H1 (cell line): ENCODE measurements around the gene STARD9. TPM values are rescaled to one million over a fixed set of nuclear protein-coding genes. Genes with fewer than 3 reads are reported as not detected.

Experiments used
- CTCF ChIA-PET: fragments of 300-600 bp; sonication (Branson Sonifier 250); formaldehyde crosslinking; loops from one replicate; lab custom pipeline; 2021; ENCODE audit not compliant: partially characterized antibody; lab: Charles Lee
- POLR2A ChIA-PET: fragments of 300-600 bp; sonication (Branson Sonifier 250); formaldehyde crosslinking; loops from one replicate; lab custom pipeline; 2021; ENCODE audit warnings: inconsistent platforms; ENCODE audit not compliant: partially characterized antibody; lab: Charles Lee
- DNase-seq, 2 experiments: peaks; one replicate each; pipeline versions ENCODE4 v3.0.0 to v3.0.0-alpha.2; 2010 to 2022; ENCODE audit warnings: low spot score in 2 of 2, low read depth in 1 of 2, mixed read lengths in 1 of 2
- FAIRE-seq: peaks from 2 replicates; lab custom pipeline; 2011; peaks lifted over from hg19 to GRCh38; lab: Jason Lieb, UNC
- H2AFZ ChIP-seq: 2 replicates; pipeline ENCODE4 v1.8.1; 2012; ENCODE audit warnings: low read length, inconsistent platforms
- H2AK5ac ChIP-seq: 2 replicates; pipeline ENCODE4 v1.6.1; 2013; ENCODE audit warnings: low read depth, low read length
- H2BK120ac ChIP-seq: replicated peaks from 2 replicates; pipeline ENCODE3; 2013; ENCODE audit warnings: low read depth, low read length, inconsistent platforms
- H2BK12ac ChIP-seq: 2 replicates; pipeline ENCODE4 v1.6.1; 2013; ENCODE audit warnings: low read depth, low read length
- H2BK15ac ChIP-seq: 2 replicates; pipeline ENCODE4 v1.6.1; 2013; ENCODE audit warnings: low read length
- H2BK20ac ChIP-seq: 2 replicates; pipeline ENCODE4 v1.6.1; 2013; ENCODE audit warnings: low read length
- H2BK5ac ChIP-seq: 2 replicates; pipeline ENCODE4 v1.6.1; 2013; ENCODE audit warnings: low read depth, low read length
- H3K14ac ChIP-seq: 2 replicates; pipeline ENCODE4 v1.6.1; 2013; ENCODE audit warnings: inconsistent platforms; ENCODE audit not compliant: insufficient read length
- H3K18ac ChIP-seq: 2 replicates; pipeline ENCODE4 v1.6.1; 2013; ENCODE audit warnings: low read length; ENCODE audit errors: extremely low read depth
- H3K23ac ChIP-seq: 2 replicates; pipeline ENCODE4 v1.6.1; 2013; ENCODE audit warnings: inconsistent platforms; ENCODE audit not compliant: insufficient read length
- H3K23me2 ChIP-seq: 2 replicates; pipeline ENCODE4 v1.6.1; 2013; ENCODE audit warnings: low read depth, low read length
- H3K27ac ChIP-seq: 2 replicates; pipeline ENCODE4 v1.6.1; 2011; ENCODE audit warnings: low read depth, low read length, inconsistent platforms
- H3K27me3 ChIP-seq, 4 experiments: replicated peaks in 1 of 4; 1 replicate in 1 of 4; 2 replicates in 3 of 4; pipeline versions ENCODE4 v1.6.1 to v1.8.1; 2011 to 2013; ENCODE audit warnings: low read length in 3 of 4, mild to moderate bottlenecking in 3 of 4, inconsistent platforms in 2 of 4, mixed read lengths in 2 of 4, moderate library complexity in 1 of 4; ENCODE audit not compliant: control insufficient read depth in 3 of 4, insufficient read depth in 3 of 4; ENCODE audit errors: extremely low read depth in 1 of 4
- H3K36me3 ChIP-seq, 4 experiments: 2 replicates each; pipeline versions ENCODE4 v1.6.1 to v1.8.1; 2011 to 2013; ENCODE audit warnings: mild to moderate bottlenecking in 4 of 4, low read length in 3 of 4, moderate library complexity in 2 of 4, control low read depth in 1 of 4, inconsistent platforms in 1 of 4; ENCODE audit not compliant: insufficient read depth in 4 of 4, control insufficient read depth in 2 of 4
- H3K4ac ChIP-seq: replicated peaks from 2 replicates; pipeline ENCODE3; 2013; ENCODE audit warnings: low read length, low read depth, mixed read lengths, inconsistent platforms; ENCODE audit not compliant: insufficient read length
- H3K4me1 ChIP-seq, 4 experiments: replicated peaks in 1 of 4; 1 replicate in 1 of 4; 2 replicates in 3 of 4; pipeline versions ENCODE4 v1.6.1 to v1.8.1; 2011 to 2013; ENCODE audit warnings: low read length in 3 of 4, inconsistent platforms in 2 of 4, mixed read lengths in 1 of 4; ENCODE audit not compliant: insufficient read depth in 4 of 4, control insufficient read depth in 3 of 4
- H3K4me2 ChIP-seq, 2 experiments: 2 replicates each; pipeline versions ENCODE4 v1.6.1 to v1.8.1; 2011 to 2013; ENCODE audit warnings: low read depth in 2 of 2, low read length in 2 of 2, control low read depth in 1 of 2, inconsistent platforms in 1 of 2, mild to moderate bottlenecking in 1 of 2; ENCODE audit not compliant: insufficient read depth in 1 of 2
- H3K4me3 ChIP-seq, 4 experiments: fragments of 200-600, 300-600 bp in 1 of 4; sonication (generic), shearing (Covaris generic), sonication (Bioruptor Twin) in 1 of 4; 2 replicates each; pipeline versions ENCODE4 v1.5.1 to v1.8.1; 2011 to 2016; ENCODE audit warnings: low read length in 4 of 4, low read depth in 3 of 4, control low read depth in 2 of 4, inconsistent platforms in 2 of 4, mild to moderate bottlenecking in 2 of 4, mixed read lengths in 1 of 4, moderate library complexity in 1 of 4; ENCODE audit not compliant: insufficient read depth in 2 of 4; ENCODE audit errors: extremely low read depth in 1 of 4
- H3K56ac ChIP-seq: replicated peaks from 2 replicates; pipeline ENCODE3; 2013; ENCODE audit warnings: low read depth, mild to moderate bottlenecking, mixed read lengths, low read length, inconsistent platforms; ENCODE audit not compliant: insufficient read length
- H3K79me1 ChIP-seq: 2 replicates; pipeline ENCODE4 v1.6.1; 2013; ENCODE audit warnings: low read depth, low read length, control low read depth
- H3K79me2 ChIP-seq, 2 experiments: 2 replicates each; pipeline versions ENCODE4 v1.6.1 to v1.8.1; 2012 to 2013; ENCODE audit warnings: low read length in 2 of 2, mild to moderate bottlenecking in 2 of 2, inconsistent platforms in 1 of 2; ENCODE audit not compliant: insufficient read depth in 2 of 2, control insufficient read depth in 1 of 2
- H3K9ac ChIP-seq, 4 experiments: replicated peaks in 1 of 4; 1 replicate in 1 of 4; 2 replicates in 3 of 4; pipeline versions ENCODE4 v1.6.1 to v1.8.1; 2011 to 2013; ENCODE audit warnings: low read depth in 3 of 4, low read length in 3 of 4, control low read depth in 2 of 4, mild to moderate bottlenecking in 2 of 4, moderate library complexity in 2 of 4, inconsistent platforms in 1 of 4; ENCODE audit errors: extremely low read depth in 1 of 4
- H3K9me3 ChIP-seq, 2 experiments: 2 replicates each; pipeline versions ENCODE4 v1.6.1 to v1.8.1; 2012 to 2013; ENCODE audit warnings: mild to moderate bottlenecking in 2 of 2, moderate library complexity in 2 of 2, control low read depth in 1 of 2, inconsistent platforms in 1 of 2, low read depth in 1 of 2, low read length in 1 of 2, mixed read lengths in 1 of 2; ENCODE audit not compliant: insufficient read depth in 2 of 2
- H4K20me1 ChIP-seq, 2 experiments: replicated peaks in 1 of 2; 2 replicates each; pipeline versions ENCODE3 to v1.8.1; 2011 to 2013; ENCODE audit warnings: inconsistent platforms in 2 of 2, low read length in 2 of 2, mild to moderate bottlenecking in 1 of 2; ENCODE audit not compliant: insufficient read depth in 2 of 2, control insufficient read depth in 1 of 2
- H4K5ac ChIP-seq: 2 replicates; pipeline ENCODE4 v1.6.1; 2013; ENCODE audit warnings: low read length, low read depth, mixed read lengths, inconsistent platforms; ENCODE audit not compliant: insufficient read length
- H4K8ac ChIP-seq: 2 replicates; pipeline ENCODE4 v1.8.0; 2013; ENCODE audit warnings: mild to moderate bottlenecking, moderate library complexity, low read length, inconsistent platforms; ENCODE audit not compliant: insufficient read depth; ENCODE audit errors: extremely low read depth
- H4K91ac ChIP-seq: replicated peaks from 2 replicates; pipeline ENCODE3; 2013; ENCODE audit warnings: low read length, mixed read lengths, inconsistent platforms; ENCODE audit not compliant: insufficient read length
- CBX8 ChIP-seq: fragments of 300-800, 300-1000 bp; sonication (generic); IDR thresholded peaks from 2 replicates; pipeline ENCODE4 v1.7.1; 2016; ENCODE audit warnings: low read depth, low read length, borderline replicate concordance
- CTBP2 ChIP-seq: IDR thresholded peaks from 2 replicates; pipeline ENCODE4 v1.7.0; 2011; ENCODE audit warnings: borderline replicate concordance, mild to moderate bottlenecking, moderate library complexity, mixed read lengths, low read length; ENCODE audit not compliant: insufficient read depth, insufficient read length
- GABPA ChIP-seq: IDR thresholded peaks from 2 replicates; pipeline ENCODE4 v1.6.1; 2011; ENCODE audit warnings: mild to moderate bottlenecking, low read length, moderate library complexity, borderline replicate concordance; ENCODE audit not compliant: insufficient read depth
- JUN ChIP-seq: IDR thresholded peaks from 2 replicates; pipeline ENCODE4 v1.6.1; 2011; ENCODE audit warnings: low read depth, mild to moderate bottlenecking, improper control_type of control experiment, low read length
- KDM1A ChIP-seq: fragments of 200-600, 300-600 bp; sonication (generic); IDR thresholded peaks from 2 replicates; pipeline ENCODE4 v1.7.1; 2016; ENCODE audit warnings: mild to moderate bottlenecking, low read length, borderline replicate concordance
- KDM4A ChIP-seq: IDR thresholded peaks from one replicate; pipeline ENCODE4 v1.7.1; 2012; ENCODE audit warnings: low read depth, mild to moderate bottlenecking, moderate library complexity, low read length, inconsistent platforms; ENCODE audit not compliant: severe bottlenecking
- NANOG ChIP-seq: IDR thresholded peaks from 2 replicates; pipeline ENCODE4 v1.6.1; 2011; ENCODE audit warnings: low read length, low read depth, mild to moderate bottlenecking, inconsistent platforms; ENCODE audit not compliant: insufficient read depth, poor library complexity, severe bottlenecking
- PHF8 ChIP-seq: fragments of 200-600 bp; sonication (generic); conservative IDR thresholded peaks from 2 replicates; pipeline ENCODE4 v1.7.1; 2012; ENCODE audit warnings: low read depth, mild to moderate bottlenecking, inconsistent platforms, low read length, moderate library complexity
- POLR2A ChIP-seq, 2 experiments: IDR thresholded peaks; 1 replicate in 1 of 2; 2 replicates in 1 of 2; pipeline ENCODE4 v1.6.1; 2011; ENCODE audit warnings: low read depth in 2 of 2, low read length in 2 of 2, mild to moderate bottlenecking in 2 of 2; ENCODE audit errors: control extremely low read depth in 1 of 2
- RAD21 ChIP-seq, 2 experiments: IDR thresholded peaks in 1 of 2; conservative IDR thresholded peaks in 1 of 2; 2 replicates each; pipeline ENCODE4 v1.6.1; 2011; ENCODE audit warnings: low read depth in 2 of 2, low read length in 2 of 2, improper control_type of control experiment in 1 of 2, inconsistent platforms in 1 of 2, mild to moderate bottlenecking in 1 of 2, moderate library complexity in 1 of 2
- RFX5 ChIP-seq: IDR thresholded peaks from 2 replicates; pipeline ENCODE4 v1.6.1; 2011; ENCODE audit warnings: low read depth, low read length, improper control_type of control experiment, borderline replicate concordance
- SAP30 ChIP-seq: fragments of 300-600 bp; sonication (generic); IDR thresholded peaks from 2 replicates; pipeline ENCODE4 v1.7.1; 2012; ENCODE audit warnings: low read length, moderate library complexity, mild to moderate bottlenecking, inconsistent platforms; ENCODE audit not compliant: insufficient read depth, insufficient replicate concordance
- TAF1 ChIP-seq: IDR thresholded peaks from 2 replicates; pipeline ENCODE4 v1.6.1; 2011; ENCODE audit warnings: mild to moderate bottlenecking, low read depth, low read length
- WGBS, 2 experiments: shearing (Covaris generic) in 1 of 2; methylation state at CpG; one replicate each; pipeline versions ENCODE4 v1.1.6 to v1.1.7; 2013 to 2015; ENCODE audit warnings: low lambda C conversion rate in 2 of 2, mixed read lengths in 2 of 2, inconsistent platforms in 1 of 2, low coverage in 1 of 2, missing lambda C conversion rate in 1 of 2; ENCODE audit not compliant: insufficient replicate concordance in 2 of 2, insufficient coverage in 1 of 2, insufficient read length in 1 of 2; ENCODE audit errors: extremely low coverage in 1 of 2, missing lambda C conversion rate in 1 of 2; 5-methylcytosine and 5-hydroxymethylcytosine counted together
- polyA plus RNA-seq, 7 experiments: library from polyadenylated mRNA; depleted of rRNA in 3 of 7; stranded (reverse) in 5 of 7; unstranded in 2 of 7; fragments of >200 nt in 5 of 7; fragments of 200-250 nt in 2 of 7; gene quantifications; 1 replicate in 5 of 7; 2 replicates in 1 of 7; 4 replicates in 1 of 7; pipeline versions ENCODE4 v1.2.1 to v1.2.3, GENCODE V29; 2011 to 2013; ENCODE audit warnings: missing spikeins in 2 of 7, mixed read lengths in 2 of 7
- total RNA-seq: library from RNA; stranded (reverse); fragmentation: NEBNext Ultra II Directional; extraction: Animal tissue kit (Norgen Biotek cat#: 25700); gene quantifications from 2 replicates; pipeline ENCODE4 v1.2.1, GENCODE V29; 2021

Gene STARD9
- total and polyA plus RNA-seq, 2 of the 8 experiments (the other 6 are each of a cell fraction or from before 2014, with no cell fraction given), result 2.8 to 7.0 TPM

DNA sequence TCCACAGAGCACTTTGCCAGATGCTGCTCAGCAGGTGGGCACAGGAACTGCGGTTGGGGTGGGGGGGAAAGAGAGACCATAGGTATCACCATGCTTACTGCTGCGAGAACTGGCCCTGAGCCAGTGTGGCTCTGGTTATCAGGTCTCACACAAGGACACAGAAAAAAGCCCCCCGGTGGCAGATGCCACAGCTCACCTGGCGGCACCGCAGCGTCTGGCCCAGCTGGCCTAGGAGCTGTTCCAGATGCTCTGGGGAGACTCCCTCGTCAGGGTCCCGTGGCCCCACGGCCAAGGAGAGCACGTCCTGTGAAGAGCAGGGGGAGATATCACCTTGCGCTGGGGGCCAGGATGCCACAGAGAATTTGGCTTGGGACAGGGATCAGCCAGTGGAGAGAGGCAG, 150.7 kb downstream of the STARD9 start:
- Histone ChIP-seq H3K18ac (no peak overlapping the region), H2AFZ (no peak overlapping the region), H3K4me1 (peaks cover 0 to 10% (median 7%) of the 10 kb centered on the region in 4 experiments; a peak in 5 of 7 replicates), H3K36me3 (peaks cover 10 to 50% (median 28%) of the 10 kb centered on the region in 4 experiments), H3K23me2 (0 out of 2 replicates have a peak, but pooled peaks cover 2% of the 10 kb centered on the region), H2BK15ac (no peak overlapping the region), H4K91ac (no peak overlapping the region), H3K79me2 (no peaks in the 10 kb centered on the region), H2BK12ac (no peak overlapping the region), H4K5ac (no peak overlapping the region), H3K4me2 (no peak overlapping the region), H3K9me3 (no peaks in the 10 kb centered on the region), H3K4ac (no peak overlapping the region), H3K27me3 (no peaks in the 10 kb centered on the region), H3K14ac (no peak overlapping the region), H4K20me1 (peaks cover 6 to 7% of the 10 kb centered on the region in 2 experiments), H3K9ac (no peak overlapping the region), H3K79me1 (no peaks in the 10 kb centered on the region; the same call in 1 of the 2 replicates), H4K8ac (peak overlapping the region; percentile 35; the same call in 1 of the 2 replicates), H2BK5ac (no peak overlapping the region), H2BK20ac (no peak overlapping the region), H3K56ac (no peak overlapping the region), H3K23ac (no peak overlapping the region), H3K27ac (no peak overlapping the region), H2BK120ac (no peak overlapping the region), H2AK5ac (no peak overlapping the region), H3K4me3 (no peak overlapping the region)
- ChIA-PET POLR2A (interaction anchor here (1.2 kb wide), 1 partner anchor 9 kb away, joined by 4 read pairs; no protein-coding TSS in a partner anchor), CTCF (interaction anchor here (1.2 to 1.5 kb wide), 2 partner anchors 26 to 220 kb away, joined by 4 read pairs; no protein-coding TSS in a partner anchor)
- FAIRE-seq (no peak), DNase-seq (peak in 1 of 2 experiments; percentile 48)
- WGBS, 2 experiments, result 83% methylated on average over 11 of the region's 11 CpGs; no CpG with 5 or more reads in 1 of the 2 experiments
- TF ChIP-seq CTBP2 (no peak), GABPA (no peak), SAP30 (no peak), TAF1 (no peak), NANOG (no peak), PHF8 (no peak), CBX8 (no peak), KDM4A (no peak), KDM1A (no peak), RAD21 (IDR thresholded peaks at IDR 0.05 in 1 of 2, conservative IDR thresholded peaks at IDR 0.05 in 1 of 2; ENCODE audit: low read depth in 2 of 2, low read length in 2 of 2) (no peak), JUN (no peak), RFX5 (no peak), POLR2A (IDR thresholded peaks at IDR 0.05; ENCODE audit: control extremely low read depth in 1 of 2, low read depth in 2 of 2, low read length in 2 of 2) (no peak)
